Kidney epithelial cell (primary cell): ENCODE measurements around the gene CCND2. TPM values are rescaled to one million over a fixed set of nuclear protein-coding genes. Genes with fewer than 3 reads are reported as not detected.

Source experiments
- DNase-seq: peaks from one replicate; pipeline ENCODE4 v3.0.0-alpha.2; 2010; ENCODE audit warnings: low read depth
- H3K27me3 ChIP-seq: 2 replicates; pipeline ENCODE4 v1.6.0; 2011; ENCODE audit warnings: low read length; ENCODE audit not compliant: control insufficient read depth, insufficient read depth
- H3K36me3 ChIP-seq: 2 replicates; pipeline ENCODE4 v1.5.1; 2011; ENCODE audit warnings: low read length; ENCODE audit not compliant: control insufficient read depth, insufficient read depth
- H3K4me3 ChIP-seq: 2 replicates; pipeline ENCODE4 v1.5.1; 2011; ENCODE audit warnings: low read depth, mild to moderate bottlenecking, control low read depth, low read length
- total RNA-seq: library from RNA; depleted of rRNA; stranded (reverse); fragments of >200 nt; gene quantifications from 2 replicates; pipeline ENCODE4 v1.2.3, GENCODE V29; 2015
- TF ChIP-seq, protein P1 (sequence below): IDR thresholded peaks from 2 replicates; pipeline ENCODE4 v1.5.1; 2011; ENCODE audit warnings: mild to moderate bottlenecking, moderate library complexity, low read length, control low read depth, inconsistent platforms; ENCODE audit not compliant: insufficient read depth, poor library complexity, severe bottlenecking

Gene CCND2
- total RNA-seq, 1 donor from 2014 or later = 88.3 TPM

DNA sequence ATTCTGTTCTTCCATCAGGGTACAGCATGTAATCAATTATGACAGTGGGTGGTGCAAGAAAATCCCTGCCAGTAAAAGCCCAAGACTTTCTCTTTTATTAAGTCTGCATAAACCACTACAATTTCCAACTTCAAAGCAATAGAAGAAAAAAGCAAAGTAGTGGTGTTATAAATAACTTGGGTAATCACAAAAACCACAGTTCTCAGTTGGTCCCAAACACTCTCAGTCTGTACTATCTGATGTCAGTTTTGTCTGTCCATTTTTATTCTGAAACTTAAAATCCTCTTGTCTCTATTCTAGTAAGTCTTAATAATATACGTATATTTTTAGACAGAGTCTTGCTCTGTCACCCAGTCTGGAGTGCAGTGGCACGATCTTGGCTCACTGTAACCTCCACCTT, 38.7 kb downstream of the CCND2 start:
- TF ChIP-seq, protein P1, sequence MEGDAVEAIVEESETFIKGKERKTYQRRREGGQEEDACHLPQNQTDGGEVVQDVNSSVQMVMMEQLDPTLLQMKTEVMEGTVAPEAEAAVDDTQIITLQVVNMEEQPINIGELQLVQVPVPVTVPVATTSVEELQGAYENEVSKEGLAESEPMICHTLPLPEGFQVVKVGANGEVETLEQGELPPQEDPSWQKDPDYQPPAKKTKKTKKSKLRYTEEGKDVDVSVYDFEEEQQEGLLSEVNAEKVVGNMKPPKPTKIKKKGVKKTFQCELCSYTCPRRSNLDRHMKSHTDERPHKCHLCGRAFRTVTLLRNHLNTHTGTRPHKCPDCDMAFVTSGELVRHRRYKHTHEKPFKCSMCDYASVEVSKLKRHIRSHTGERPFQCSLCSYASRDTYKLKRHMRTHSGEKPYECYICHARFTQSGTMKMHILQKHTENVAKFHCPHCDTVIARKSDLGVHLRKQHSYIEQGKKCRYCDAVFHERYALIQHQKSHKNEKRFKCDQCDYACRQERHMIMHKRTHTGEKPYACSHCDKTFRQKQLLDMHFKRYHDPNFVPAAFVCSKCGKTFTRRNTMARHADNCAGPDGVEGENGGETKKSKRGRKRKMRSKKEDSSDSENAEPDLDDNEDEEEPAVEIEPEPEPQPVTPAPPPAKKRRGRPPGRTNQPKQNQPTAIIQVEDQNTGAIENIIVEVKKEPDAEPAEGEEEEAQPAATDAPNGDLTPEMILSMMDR = no peak
- no peak for DNase-seq
- no peaks in the 10 kb centered on the region for H3K27me3 ChIP-seq
- H3K4me3 ChIP-seq = no peak overlapping the region
- no peaks in the 10 kb centered on the region for H3K36me3 ChIP-seq

DNA sequence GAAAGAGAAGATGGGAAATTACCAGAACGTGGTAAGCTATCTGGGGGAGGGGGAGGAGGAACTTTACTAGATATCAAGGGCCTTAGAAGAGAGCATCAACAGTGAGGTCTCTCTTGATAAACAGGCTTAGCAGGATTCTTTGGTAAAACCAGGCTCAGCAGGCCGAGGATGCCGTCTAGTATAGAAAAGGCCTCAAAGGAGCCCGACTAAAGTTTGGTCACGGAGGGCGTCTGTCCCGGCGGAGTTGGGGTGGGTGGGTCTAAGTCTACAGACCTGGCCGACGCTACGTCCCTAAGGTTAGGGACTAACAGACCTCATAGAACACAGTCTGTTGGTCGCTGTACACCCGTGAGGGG, 46.9 kb downstream of the CCND2 start:
- Histone ChIP-seq H3K36me3 (no peaks in the 10 kb centered on the region), H3K27me3 (no peaks in the 10 kb centered on the region), H3K4me3 (peak overlapping the region; percentile 73)
- no peak for DNase-seq
- TF ChIP-seq, protein P1 = no peak

DNA sequence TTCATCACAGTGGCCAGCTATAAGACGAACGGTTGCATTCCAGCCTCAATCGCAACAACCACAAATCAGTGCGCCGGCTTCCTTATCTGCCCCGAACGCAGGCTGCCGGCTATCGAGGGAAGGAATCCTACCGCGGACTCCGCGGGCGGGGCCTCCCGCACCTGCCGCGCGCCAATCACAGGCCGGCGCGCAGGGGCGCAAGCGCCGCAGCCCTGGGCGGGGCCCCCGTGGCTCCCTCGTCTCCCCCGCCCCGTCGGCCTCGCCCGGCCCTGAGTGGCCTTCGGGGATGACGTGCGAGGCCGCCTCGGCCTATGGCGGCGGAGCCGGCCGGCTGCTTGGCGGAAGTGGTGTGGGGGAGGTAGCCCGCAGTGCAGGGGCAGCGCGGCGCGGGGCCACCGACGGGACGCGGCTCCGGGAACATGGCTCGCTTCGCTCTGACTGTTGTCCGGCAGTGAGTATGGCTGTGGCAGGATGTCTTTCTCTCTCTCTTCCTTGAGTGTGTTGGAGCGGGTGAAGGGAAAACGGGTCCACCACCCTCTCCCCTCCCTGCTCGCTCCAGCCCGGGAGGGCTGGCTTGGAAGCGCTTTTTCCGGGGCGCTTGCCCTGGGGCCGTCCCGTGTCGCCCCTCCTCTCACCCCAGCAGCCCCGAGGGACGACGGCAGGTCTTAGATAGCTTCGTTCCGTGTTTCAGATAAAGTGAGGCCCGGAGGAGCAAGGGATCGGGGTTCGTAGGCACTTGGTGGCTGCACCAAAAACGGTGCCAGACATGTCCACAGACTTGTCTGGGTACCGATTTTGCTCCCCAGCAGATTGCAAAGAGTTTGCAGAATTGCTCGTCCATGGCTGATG, 47.5 kb downstream of the CCND2 start, which contains the start of gene TIGAR:
TSS of gene TIGAR (plus strand) at position 361 of the 849 bp plus-strand sequence. CDS start at position 420, 59 bp downstream.
- peak; percentile 77 for DNase-seq
- Histone ChIP-seq H3K4me3 (peak within 1 kb of the TSS; percentile 95), H3K36me3 (no peaks in the 10 kb centered on the region), H3K27me3 (no peaks in the 10 kb centered on the region)
- TF ChIP-seq, protein P1 = no peak

DNA sequence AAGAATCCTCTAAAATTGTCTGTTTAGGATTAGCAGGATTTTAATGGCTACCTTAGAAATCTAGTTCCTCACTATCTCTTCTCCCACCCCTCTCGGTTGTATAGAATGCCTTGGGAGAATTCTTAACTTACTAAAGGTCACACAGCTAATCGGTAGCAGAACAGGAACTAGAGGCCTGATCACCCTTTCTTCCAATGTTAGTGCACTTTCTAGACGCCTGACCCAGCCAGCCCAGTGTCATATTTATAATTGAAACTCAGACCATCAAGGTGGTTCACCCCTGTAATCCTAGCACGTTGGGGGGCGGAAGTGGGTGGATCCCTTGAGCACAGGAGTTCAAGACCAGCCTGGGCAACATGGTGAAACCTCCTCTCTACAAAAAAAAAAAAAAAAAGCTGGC, 49.2 kb downstream of the CCND2 start:
- Histone ChIP-seq H3K27me3 (no peaks in the 10 kb centered on the region), H3K36me3 (no peaks in the 10 kb centered on the region), H3K4me3 (no peak overlapping the region)
- DNase-seq = no peak
- TF ChIP-seq, protein P1 = no peak

Other genes with a start within 250 kb of the CCND2 start
- 17.3 and 18.3 TPM in 2 replicates for gene TIGAR, start 47.5 kb downstream of the CCND2 start, total RNA-seq
- gene FGF23, start 106.0 kb downstream of the CCND2 start, total RNA-seq = not detected in 2 replicates
- gene FGF6, start 172.1 kb downstream of the CCND2 start, total RNA-seq = not detected in 2 replicates